OCI-LY7 (cell line): ENCODE data around the gene CCDC33. TPM values are rescaled to one million over a fixed set of nuclear protein-coding genes. Genes with fewer than 3 reads are reported as not detected.

ENCODE experiments used
- BruUV-seq: library from RNA; stranded (reverse); fragments of 400-500 nt; replicated peaks from 2 replicates; lab custom pipeline; 2021; lab: Mats Ljungman, UMichigan
- CTCF ChIA-PET: fragments of 300-600 bp; sonication (Branson Sonifier 250); formaldehyde crosslinking; loops from one replicate; lab custom pipeline; 2022; ENCODE audit warnings: antibody characterized with exemption; ENCODE audit not compliant: unreplicated experiment; lab: Charles Lee
- POLR2A ChIA-PET: fragments of 300-600 bp; sonication (Branson Sonifier 250); formaldehyde crosslinking; loops from one replicate; lab custom pipeline; 2022; ENCODE audit warnings: antibody characterized with exemption; lab: Charles Lee
- DNase-seq: peaks from one replicate; pipeline ENCODE4 v3.0.0-alpha.2; 2015; ENCODE audit warnings: low spot score
- H2AFZ ChIP-seq: fragments of 200-600 bp; sonication (generic), shearing (Covaris generic); 2 replicates; pipeline ENCODE4 v1.6.1; 2014; ENCODE audit warnings: mild to moderate bottlenecking, antibody characterized with exemption, low read length, moderate library complexity
- H3K27ac ChIP-seq: fragments of 200-600 bp; sonication (generic); 2 replicates; pipeline ENCODE4 v1.5.1; 2014; ENCODE audit warnings: mixed run types, low read depth, mild to moderate bottlenecking, moderate library complexity, low read length, inconsistent platforms; ENCODE audit not compliant: poor library complexity, severe bottlenecking
- H3K36me3 ChIP-seq: fragments of 200-600 bp; sonication (generic); 2 replicates; pipeline ENCODE4 v1.6.1; 2014; ENCODE audit warnings: mild to moderate bottlenecking, antibody characterized with exemption, low read length, moderate library complexity, mixed read lengths; ENCODE audit not compliant: insufficient read depth
- H3K4me1 ChIP-seq: fragments of 200-600 bp; sonication (generic); 2 replicates; pipeline ENCODE4 v1.5.1; 2014; ENCODE audit warnings: mild to moderate bottlenecking, low read length; ENCODE audit not compliant: insufficient read depth, poor library complexity, severe bottlenecking
- H3K4me2 ChIP-seq: fragments of 200-600 bp; sonication (generic); 2 replicates; pipeline ENCODE4 v1.6.1; 2014; ENCODE audit warnings: mild to moderate bottlenecking, low read length
- H3K4me3 ChIP-seq: fragments of 200-600 bp; sonication (generic); 2 replicates; pipeline ENCODE4 v1.5.1; 2014; ENCODE audit warnings: mild to moderate bottlenecking, low read depth, low read length; ENCODE audit not compliant: poor library complexity, severe bottlenecking
- H3K79me2 ChIP-seq: fragments of 200-600 bp; sonication (generic); 2 replicates; pipeline ENCODE4 v1.6.1; 2016; ENCODE audit warnings: low read depth, mild to moderate bottlenecking, low read length, moderate library complexity, mixed read lengths; ENCODE audit not compliant: insufficient read depth
- H3K9me2 ChIP-seq: fragments of 200-600 bp; sonication (generic); 2 replicates; pipeline ENCODE4 v1.6.1; 2016; ENCODE audit warnings: mild to moderate bottlenecking, low read length, mixed read lengths; ENCODE audit not compliant: insufficient read depth
- H3K9me3 ChIP-seq: fragments of 200-600 bp; sonication (generic); 2 replicates; pipeline ENCODE4 v1.6.1; 2014; ENCODE audit warnings: mild to moderate bottlenecking, mixed run types, low read length, mixed read lengths
- H4K20me1 ChIP-seq: fragments of 200-600 bp; sonication (generic); 2 replicates; pipeline ENCODE4 v1.6.1; 2014; ENCODE audit warnings: mild to moderate bottlenecking, antibody characterized with exemption, low read length, moderate library complexity, mixed read lengths; ENCODE audit not compliant: insufficient read depth
- CTCF ChIP-seq: fragments of 200-600 bp; sonication (generic); conservative IDR thresholded peaks from 2 replicates; pipeline ENCODE4 v1.5.1; 2014; ENCODE audit warnings: mild to moderate bottlenecking, antibody characterized with exemption, low read length, moderate library complexity, mixed read lengths
- EZH2phosphoT487 ChIP-seq: fragments of 200-600 bp; sonication (generic); IDR thresholded peaks from 2 replicates; pipeline ENCODE4 v1.6.1; 2018; ENCODE audit warnings: low read depth, borderline replicate concordance, mild to moderate bottlenecking, mixed run types, antibody characterized with exemption, low read length, moderate library complexity, mixed read lengths
- intact Hi-C: fragments of 100-400 bp; cut with micrococcal nuclease; formaldehyde crosslinking; loops from one replicate; pipeline ENCODE4 v1.10.0; 2022; ENCODE audit not compliant: unreplicated experiment
- total RNA-seq, 2 experiments: library from RNA; depleted of rRNA in 1 of 2; stranded (reverse); fragments of >200 nt in 1 of 2; shearing (Covaris generic) in 1 of 2; gene quantifications; 2 replicates each; pipeline ENCODE4 v1.2.3, GENCODE V29; 2014 to 2022

Gene CCDC33
- total RNA-seq, 2 experiments from 2014 or later: not detected

DNA sequence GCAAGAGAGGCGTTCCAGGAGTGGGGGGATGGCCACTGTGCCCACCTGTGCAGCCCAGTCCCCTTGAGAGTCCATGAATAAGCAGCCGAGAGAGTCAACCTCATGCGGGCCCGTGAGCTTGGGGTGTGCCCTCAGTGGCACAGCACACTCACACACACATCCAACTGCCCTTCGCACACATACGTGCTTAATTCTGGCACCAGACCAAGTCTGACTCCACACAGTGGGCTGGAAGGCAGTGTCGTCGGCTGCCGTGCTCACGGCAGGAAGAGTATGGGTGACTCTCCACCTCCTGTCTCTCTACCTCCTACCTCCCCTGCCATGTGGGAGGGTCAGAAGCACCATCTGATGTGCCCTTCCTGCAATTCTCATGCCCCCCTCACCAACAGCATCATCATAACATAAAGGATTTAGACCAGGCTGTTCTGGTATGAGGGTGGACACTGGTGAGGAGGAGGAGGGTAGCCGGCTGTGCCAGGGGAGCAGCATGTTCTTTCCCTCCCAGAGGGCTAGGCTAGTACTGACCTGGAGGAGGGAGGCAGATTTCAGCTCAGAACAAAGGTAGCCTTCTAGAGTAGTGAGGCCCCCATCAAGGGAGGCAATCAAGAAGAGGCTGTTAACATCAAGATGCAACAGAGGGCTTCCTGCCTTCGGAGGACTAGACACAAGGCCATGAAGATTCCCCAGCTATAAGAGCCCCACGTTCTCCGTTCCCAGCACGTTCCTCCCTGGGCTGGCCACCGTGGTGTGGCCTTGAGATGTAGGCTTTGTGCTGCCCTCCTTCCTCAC, 28.3 kb upstream of the CCDC33 start:
- ChIA-PET POLR2A (no interaction called here), CTCF (no interaction called here)
- TF ChIP-seq EZH2phosphoT487 (no peak), CTCF (no peak)
- H3K4me1 ChIP-seq: no peaks in the 10 kb centered on the region
- DNase-seq: no peak
- H3K9me3 ChIP-seq: no peaks in the 10 kb centered on the region
- H3K79me2 ChIP-seq: no peaks in the 10 kb centered on the region
- H3K9me2 ChIP-seq: no peaks in the 10 kb centered on the region
- H2AFZ ChIP-seq: no peak overlapping the region
- H3K4me2 ChIP-seq: no peak overlapping the region
- no peak overlapping the region for H3K4me3 ChIP-seq
- no peak overlapping the region for H3K27ac ChIP-seq
- no TSS peak for BruUV-seq
- intact Hi-C loops: no loop called here
- no peaks in the 10 kb centered on the region for H3K36me3 ChIP-seq
- H4K20me1 ChIP-seq: no peaks in the 10 kb centered on the region

DNA sequence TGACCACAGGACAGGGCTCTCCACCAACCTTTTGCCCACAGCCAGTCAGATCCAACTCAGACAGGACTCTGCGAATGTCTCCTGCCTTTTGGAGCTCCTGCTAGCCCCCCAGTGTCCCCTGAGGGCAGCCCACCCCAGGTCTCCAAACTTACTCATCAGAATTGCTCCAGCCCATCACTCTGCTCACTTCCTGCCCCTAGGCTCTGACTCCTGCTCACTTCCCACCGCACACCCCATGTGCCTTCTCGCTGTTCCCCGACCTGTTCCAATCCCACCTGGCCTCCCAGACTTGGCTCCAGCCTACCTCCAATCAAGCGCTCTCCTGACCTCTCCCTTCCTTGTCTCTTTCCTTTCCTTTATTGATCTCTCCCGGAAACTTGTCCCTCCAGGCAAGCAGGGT, 27.6 kb upstream of the CCDC33 start:
- H4K20me1 ChIP-seq: no peaks in the 10 kb centered on the region
- no peak overlapping the region for H3K27ac ChIP-seq
- no peaks in the 10 kb centered on the region for H3K9me3 ChIP-seq
- H3K36me3 ChIP-seq: no peaks in the 10 kb centered on the region
- no TSS peak for BruUV-seq
- ChIA-PET CTCF (no interaction called here), POLR2A (no interaction called here)
- no peaks in the 10 kb centered on the region for H3K4me1 ChIP-seq
- no peak overlapping the region for H3K4me3 ChIP-seq
- no peak overlapping the region for H2AFZ ChIP-seq
- H3K9me2 ChIP-seq: no peaks in the 10 kb centered on the region
- H3K4me2 ChIP-seq: no peak overlapping the region
- no peak for DNase-seq
- intact Hi-C loops: no loop called here
- no peak for TF ChIP-seq CTCF
- TF ChIP-seq EZH2phosphoT487: no peak
- H3K79me2 ChIP-seq: no peaks in the 10 kb centered on the region

GRCh38 chr15:74208901-74209559, 27.1 kb upstream of the CCDC33 start:
- no peak for TF ChIP-seq CTCF
- no peak for TF ChIP-seq EZH2phosphoT487
- Histone ChIP-seq H3K4me3 (no peak overlapping the region), H3K4me2 (no peak overlapping the region), H2AFZ (no peak overlapping the region), H3K36me3 (no peaks in the 10 kb centered on the region), H4K20me1 (no peaks in the 10 kb centered on the region), H3K4me1 (no peaks in the 10 kb centered on the region), H3K27ac (no peak overlapping the region), H3K9me3 (no peaks in the 10 kb centered on the region), H3K79me2 (no peaks in the 10 kb centered on the region), H3K9me2 (no peaks in the 10 kb centered on the region)
- intact Hi-C loops: no loop called here
- ChIA-PET CTCF (no interaction called here), POLR2A (no interaction called here)
- no peak for DNase-seq
- no TSS peak for BruUV-seq
